Measurements from ENCODE around the gene OPTN. TPM values are rescaled to one million over a fixed set of nuclear protein-coding genes. Genes with fewer than 3 reads are reported as not detected.

OPTN gene
- total and polyA plus RNA-seq, 2 of the 8 experiments (the other 6 are each of a cell fraction or from before 2014, with no cell fraction given) = 4.8 to 20.1 TPM

- no peak for TF ChIP-seq CHD7 (IDR thresholded peaks at IDR 0.05; ENCODE audit: insufficient replicate concordance, low read length)
- TF ChIP-seq EGR1 (IDR thresholded peaks at IDR 0.05; ENCODE audit: borderline replicate concordance, low read depth, low read length) = no peak
- TF ChIP-seq RAD21 (IDR thresholded peaks at IDR 0.05 in 1 of 2, conservative IDR thresholded peaks at IDR 0.05 in 1 of 2; ENCODE audit: low read depth in 2 of 2, low read length in 2 of 2) = no peak
- TF ChIP-seq ATF2 (IDR thresholded peaks at IDR 0.05; ENCODE audit: low read length) = no peak
- no peak for TF ChIP-seq GTF2F1 (IDR thresholded peaks at IDR 0.05; ENCODE audit: borderline replicate concordance, low read depth, low read length)
- TF ChIP-seq JUN (IDR thresholded peaks at IDR 0.05; ENCODE audit: low read depth, low read length) = no peak
- TF ChIP-seq MAFK (IDR thresholded peaks at IDR 0.05; ENCODE audit: low read depth, low read length) = no peak
- no peak for TF ChIP-seq SP1 (IDR thresholded peaks at IDR 0.05; ENCODE audit: low read depth, low read length)
- no peak for TF ChIP-seq POU5F1 (IDR thresholded peaks at IDR 0.05; ENCODE audit: low read depth, low read length)
- TF ChIP-seq CREB1 (IDR thresholded peaks at IDR 0.05) = no peak
Observed at GRCh38 chr10:13163859-13164258, 63.9 kb downstream of the OPTN start (continued).

Data from H1 (cell line).